NCI-H82 (cell line): ENCODE data around the gene FBXO7.
"Not testable (repeated sequence)": the region's sequence is repeated elsewhere in the genome, so short reads cannot be mapped to it uniquely, and the experiment has no call there.

Experiments
- DNase-seq: peaks from one replicate; lab custom pipeline; 2025; lab: John Stamatoyannopoulos, UW

Gene FBXO7

GRCh38 chr22:32474635-32475467 lies at the start of gene FBXO7:
Gene FBXO7, plus strand, starts transcription at chr22:32474811. Its CDS starts 192 bp downstream, at chr22:32475003.
- DNase-seq = peak; percentile 94

GRCh38 chr22:32426881-32427280 lies 47.7 kb upstream of the FBXO7 start:
- no peak for DNase-seq

- DNase-seq = no peak
These were observed 44.3 kb upstream of the FBXO7 start for GRCh38 chr22:32430352-32430751.

GRCh38 chr22:32444068-32444467 lies 30.5 kb upstream of the FBXO7 start:
- DNase-seq = peak; percentile 76

- DNase-seq = no peak
These were observed 28.3 kb upstream of the FBXO7 start for GRCh38 chr22:32446321-32446720.

GRCh38 chr22:32448980-32449379 lies 25.6 kb upstream of the FBXO7 start:
- no peak for DNase-seq

GRCh38 chr22:32457031-32457430 lies 17.6 kb upstream of the FBXO7 start:
- no peak for DNase-seq

GRCh38 chr22:32462452-32462851 lies 12.2 kb upstream of the FBXO7 start:
- DNase-seq = no peak

- no peak for DNase-seq
These were observed 8.9 kb upstream of the FBXO7 start for GRCh38 chr22:32465661-32466060.

- no peak for DNase-seq
These were observed 8.1 kb upstream of the FBXO7 start for GRCh38 chr22:32466496-32466895.

GRCh38 chr22:32469799-32470212 lies 4.8 kb upstream of the FBXO7 start:
- peak; percentile 85 for DNase-seq

GRCh38 chr22:32473388-32473952 lies 1.1 kb upstream of the FBXO7 start:
- DNase-seq = peak; percentile 73

GRCh38 chr22:32475468-32476010 lies 928 bp downstream of the FBXO7 start:
- peak; percentile 28 for DNase-seq

GRCh38 chr22:32476281-32477195 lies 1.9 kb downstream of the FBXO7 start:
- DNase-seq = no peak

GRCh38 chr22:32477596-32477995 lies 3.0 kb downstream of the FBXO7 start:
- DNase-seq = no peak

- not testable (repeated sequence) for DNase-seq
These were observed 3.9 kb downstream of the FBXO7 start for GRCh38 chr22:32478552-32478951.

GRCh38 chr22:32478994-32479393 lies 4.4 kb downstream of the FBXO7 start:
- DNase-seq = no peak

- DNase-seq = no peak
These were observed 5.6 kb downstream of the FBXO7 start for GRCh38 chr22:32480238-32480637.

GRCh38 chr22:32482708-32483107 lies 8.1 kb downstream of the FBXO7 start:
- no peak for DNase-seq

- DNase-seq = peak; percentile 28
These were observed 12.2 kb downstream of the FBXO7 start for GRCh38 chr22:32486656-32487390.

GRCh38 chr22:32487461-32487860 lies 12.8 kb downstream of the FBXO7 start:
- no peak for DNase-seq
